ENCODE data around the gene ZXDC. TPM values are rescaled to one million over a fixed set of nuclear protein-coding genes. Genes with fewer than 3 reads are reported as not detected.

The ZXDC gene
- total RNA-seq, 1 donor from 2014 or later = 19.3 TPM

GRCh38 chr3:126424039-126424717, 51.5 kb downstream of the ZXDC start:
- no peak for DNase-seq (ENCODE audit: low read depth)
- TF ChIP-seq CTCF (conservative IDR thresholded peaks at IDR 0.05; ENCODE audit: low read depth, low read length) = no peak
- no peak overlapping the region for H3K4me3 ChIP-seq (ENCODE audit: low read depth, low read length)

GRCh38 chr3:126423191-126424038, 52.3 kb downstream of the ZXDC start:
- TF ChIP-seq CTCF (conservative IDR thresholded peaks at IDR 0.05; ENCODE audit: low read depth, low read length) = no peak
- no peak for DNase-seq (ENCODE audit: low read depth)
- no peak overlapping the region for H3K4me3 ChIP-seq (ENCODE audit: low read depth, low read length)

GRCh38 chr3:126422571-126423091, 53.1 kb downstream of the ZXDC start:
- no peak for TF ChIP-seq CTCF (conservative IDR thresholded peaks at IDR 0.05; ENCODE audit: low read depth, low read length)
- no peak overlapping the region for H3K4me3 ChIP-seq (ENCODE audit: low read depth, low read length)
- no peak for DNase-seq (ENCODE audit: low read depth)

- TF ChIP-seq CTCF (conservative IDR thresholded peaks at IDR 0.05; ENCODE audit: low read depth, low read length) = no peak
- no peak overlapping the region for H3K4me3 ChIP-seq (ENCODE audit: low read depth, low read length)
- no peak for DNase-seq (ENCODE audit: low read depth)
Observed at GRCh38 chr3:126422121-126422520, 53.6 kb downstream of the ZXDC start.

GRCh38 chr3:126421573-126422119, 54.0 kb downstream of the ZXDC start:
- no peak overlapping the region for H3K4me3 ChIP-seq (ENCODE audit: low read depth, low read length)
- no peak for TF ChIP-seq CTCF (conservative IDR thresholded peaks at IDR 0.05; ENCODE audit: low read depth, low read length)
- DNase-seq (ENCODE audit: low read depth) = no peak

- TF ChIP-seq CTCF (conservative IDR thresholded peaks at IDR 0.05; ENCODE audit: low read depth, low read length) = no peak
- no peak for DNase-seq (ENCODE audit: low read depth)
- H3K4me3 ChIP-seq (ENCODE audit: low read depth, low read length) = no peak overlapping the region
Observed at GRCh38 chr3:126419886-126420786, 55.6 kb downstream of the ZXDC start.
